ENCODE measurements around the gene LRRFIP2. TPM values are rescaled to one million over a fixed set of nuclear protein-coding genes. Genes with fewer than 3 reads are reported as not detected.
"Not testable (repeated sequence)": the region's sequence is repeated elsewhere in the genome, so short reads cannot be mapped to it uniquely, and the experiment has no call there.

LRRFIP2 gene
- polyA plus RNA-seq, 3 donors, result 37.6 to 43.2 (median 39.8) TPM

GRCh38 chr3:37098884-37099283 is 75.5 kb downstream of the LRRFIP2 start:
- DNase-seq (ENCODE audit: extremely low read depth in 1 of 11, low read depth in 9 of 11, low spot score in 4 of 11), result no peak

- no peak for DNase-seq (ENCODE audit: extremely low read depth in 1 of 11, low read depth in 9 of 11, low spot score in 4 of 11)
These were observed 76.6 kb downstream of the LRRFIP2 start for GRCh38 chr3:37097776-37098175.

DNA sequence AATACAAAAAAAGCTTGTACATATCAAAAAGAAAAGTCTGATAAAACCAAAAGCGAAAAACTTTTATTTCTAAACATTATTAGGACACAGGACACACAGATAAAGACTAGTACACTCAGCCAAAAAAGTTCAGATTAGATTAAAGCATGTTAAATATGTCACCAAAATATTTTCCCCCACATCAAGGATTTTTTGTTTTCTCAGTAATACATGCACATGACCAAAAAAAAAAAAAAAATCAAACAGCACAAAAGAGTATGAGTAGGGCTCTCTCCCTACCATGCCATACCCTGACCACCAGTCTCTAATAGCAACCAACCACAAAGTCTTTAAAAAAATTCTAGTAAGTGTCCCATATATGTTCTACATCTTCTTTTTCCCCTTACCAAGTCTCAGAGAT is 77.4 kb downstream of the LRRFIP2 start:
- no peak for DNase-seq (ENCODE audit: extremely low read depth in 1 of 11, low read depth in 9 of 11, low spot score in 4 of 11)

- peak in 1 of 11 donors; percentile 18 for DNase-seq (ENCODE audit: extremely low read depth in 1 of 11, low read depth in 9 of 11, low spot score in 4 of 11)
These were observed 78.1 kb downstream of the LRRFIP2 start for GRCh38 chr3:37096288-37096687.

DNA sequence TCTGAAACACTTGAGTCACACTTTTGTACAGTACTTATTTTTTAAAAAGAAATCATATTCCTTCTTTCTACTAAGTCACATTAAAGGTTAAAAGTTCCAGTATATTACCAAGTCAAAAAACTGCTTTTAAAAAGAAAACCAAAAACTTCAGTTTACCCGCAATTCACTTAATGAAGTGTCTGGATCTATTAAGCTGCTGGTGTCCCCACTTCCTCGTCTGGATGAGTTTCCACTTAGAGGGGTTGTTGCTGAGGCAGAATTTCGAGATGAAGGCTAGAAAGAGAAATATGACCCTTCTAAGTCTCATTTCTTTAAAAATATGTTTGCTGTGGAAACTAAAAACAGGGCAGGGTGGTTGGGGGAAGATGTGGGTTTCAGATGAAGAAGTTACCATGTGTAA is 79.7 kb downstream of the LRRFIP2 start:
- no peak for DNase-seq (ENCODE audit: extremely low read depth in 1 of 11, low read depth in 9 of 11, low spot score in 4 of 11)

GRCh38 chr3:37093481-37093880 is 80.9 kb downstream of the LRRFIP2 start:
- no peak for DNase-seq (ENCODE audit: extremely low read depth in 1 of 11, low read depth in 9 of 11, low spot score in 4 of 11)

- DNase-seq (ENCODE audit: extremely low read depth in 1 of 11, low read depth in 9 of 11, low spot score in 4 of 11), result no peak
These were observed 81.9 kb downstream of the LRRFIP2 start for GRCh38 chr3:37092484-37092883.

DNA sequence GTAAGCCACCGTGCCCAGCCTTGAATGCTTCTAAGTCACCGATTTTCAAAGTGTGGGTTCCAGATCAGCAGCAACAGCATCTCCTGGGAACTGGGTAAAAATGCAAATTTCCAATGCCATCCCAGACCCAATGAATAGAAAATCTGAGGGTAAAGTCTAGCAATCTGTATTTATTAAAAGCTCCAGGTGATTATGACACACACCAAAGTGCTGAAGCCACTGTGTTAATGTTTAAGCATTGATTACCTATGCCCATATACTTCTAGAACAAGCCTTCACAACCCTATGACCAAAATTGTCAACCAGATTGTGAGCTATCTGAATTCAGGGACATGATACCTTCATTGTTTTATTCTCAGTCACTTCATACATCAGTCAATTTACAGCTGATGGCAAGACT is 86.5 kb downstream of the LRRFIP2 start:
- no peak for DNase-seq (ENCODE audit: extremely low read depth in 1 of 11, low read depth in 9 of 11, low spot score in 4 of 11)

GRCh38 chr3:37086918-37087317 is 87.5 kb downstream of the LRRFIP2 start:
- no peak for DNase-seq (ENCODE audit: extremely low read depth in 1 of 11, low read depth in 9 of 11, low spot score in 4 of 11)

GRCh38 chr3:37082317-37082716 is 92.1 kb downstream of the LRRFIP2 start:
- DNase-seq (ENCODE audit: extremely low read depth in 1 of 11, low read depth in 9 of 11, low spot score in 4 of 11), result no peak

- no peak for DNase-seq (ENCODE audit: extremely low read depth in 1 of 11, low read depth in 9 of 11, low spot score in 4 of 11)
These were observed 98.4 kb downstream of the LRRFIP2 start for GRCh38 chr3:37075955-37076354.

GRCh38 chr3:37074178-37074577 is 100.2 kb downstream of the LRRFIP2 start:
- DNase-seq (ENCODE audit: extremely low read depth in 1 of 11, low read depth in 9 of 11, low spot score in 4 of 11), result no peak

GRCh38 chr3:37072892-37073291 is 101.5 kb downstream of the LRRFIP2 start:
- peak in 1 of 11 donors; percentile 6 for DNase-seq (ENCODE audit: extremely low read depth in 1 of 11, low read depth in 9 of 11, low spot score in 4 of 11)

GRCh38 chr3:37071921-37072320 is 102.5 kb downstream of the LRRFIP2 start:
- DNase-seq (ENCODE audit: extremely low read depth in 1 of 11, low read depth in 9 of 11, low spot score in 4 of 11), result no peak

DNA sequence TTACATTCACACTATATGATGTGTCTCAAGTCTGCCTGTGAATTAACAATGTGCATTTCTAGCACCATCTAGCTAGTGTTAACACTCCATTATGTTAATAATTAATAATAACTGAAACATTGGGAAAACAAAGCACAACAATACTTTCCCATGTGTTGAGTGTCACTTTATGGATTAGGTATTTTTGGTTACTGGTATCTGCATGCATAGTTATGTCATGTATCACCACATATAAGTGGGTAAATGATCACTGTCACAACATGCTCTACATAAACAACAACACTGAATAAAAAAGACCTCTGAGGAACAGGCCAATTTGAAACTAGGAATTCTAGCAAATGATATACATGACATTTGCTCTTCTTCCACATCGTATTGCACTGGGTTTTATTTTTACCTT is 106.4 kb downstream of the LRRFIP2 start:
- no peak for DNase-seq (ENCODE audit: extremely low read depth in 1 of 11, low read depth in 9 of 11, low spot score in 4 of 11)

DNA sequence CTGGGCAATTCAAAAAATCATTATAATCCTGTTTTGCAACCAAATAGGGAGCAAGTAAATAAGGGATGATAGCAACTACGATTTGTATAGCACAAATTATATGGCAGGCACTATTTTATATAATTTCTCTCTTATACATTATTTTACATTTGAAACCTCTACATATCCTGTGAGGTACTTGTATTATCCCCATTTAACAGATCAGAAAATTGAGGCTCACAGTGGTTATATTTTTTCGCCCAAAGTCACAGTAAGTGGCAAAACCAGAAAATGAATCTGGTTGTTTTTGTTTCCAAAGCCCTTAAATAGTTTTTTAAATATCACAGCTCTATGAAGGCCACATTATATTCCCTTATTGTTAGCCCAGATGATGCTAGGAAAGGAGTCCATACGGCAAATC is 106.8 kb downstream of the LRRFIP2 start:
- no peak for DNase-seq (ENCODE audit: extremely low read depth in 1 of 11, low read depth in 9 of 11, low spot score in 4 of 11)

GRCh38 chr3:37064747-37065146 is 109.6 kb downstream of the LRRFIP2 start:
- DNase-seq (ENCODE audit: extremely low read depth in 1 of 11, low read depth in 9 of 11, low spot score in 4 of 11), result no peak

DNA sequence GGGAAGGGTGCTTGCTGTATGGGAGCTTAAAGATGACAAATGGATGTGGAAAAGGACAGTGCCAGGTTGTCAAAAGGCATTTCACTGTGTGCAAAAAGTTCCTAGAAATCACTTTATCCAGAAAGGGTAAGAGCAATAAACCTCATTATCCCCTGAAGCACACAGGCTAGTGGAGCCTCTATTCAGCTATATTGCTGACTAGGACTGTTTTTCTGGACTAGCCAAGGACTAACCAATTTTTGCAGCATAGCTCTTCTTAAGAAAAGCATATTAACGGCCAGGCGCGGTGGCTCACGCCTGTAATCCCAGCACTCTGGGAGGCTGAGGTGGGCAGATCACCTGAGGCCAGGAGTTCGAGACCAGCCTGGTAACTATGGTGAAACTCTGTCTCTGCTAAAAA is 116.3 kb downstream of the LRRFIP2 start:
- DNase-seq (ENCODE audit: extremely low read depth in 1 of 11, low read depth in 9 of 11, low spot score in 4 of 11), result no peak

DNA sequence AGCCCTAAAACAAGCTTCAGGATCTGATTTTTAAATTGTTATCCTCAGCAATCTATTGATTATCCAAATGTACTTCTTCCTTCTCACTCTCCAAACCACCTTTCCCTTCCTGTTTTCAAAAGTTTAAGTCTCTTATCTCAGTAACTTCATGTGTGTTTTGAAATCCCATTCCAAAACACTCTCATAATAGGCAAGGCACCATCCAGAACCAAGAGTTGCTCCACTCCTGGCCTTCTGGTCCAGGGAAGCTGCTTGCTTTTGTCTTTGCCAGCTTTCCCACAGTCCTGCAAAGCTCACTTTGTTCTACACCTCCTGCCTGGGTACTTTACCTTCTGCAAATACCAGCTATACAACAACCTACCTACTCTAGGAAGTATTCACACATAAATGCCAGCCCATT is 117.6 kb downstream of the LRRFIP2 start:
- no peak for DNase-seq (ENCODE audit: extremely low read depth in 1 of 11, low read depth in 9 of 11, low spot score in 4 of 11)

GRCh38 chr3:37055077-37055476 is 119.3 kb downstream of the LRRFIP2 start:
- DNase-seq (ENCODE audit: extremely low read depth in 1 of 11, low read depth in 9 of 11, low spot score in 4 of 11), result not testable (repeated sequence)

DNA sequence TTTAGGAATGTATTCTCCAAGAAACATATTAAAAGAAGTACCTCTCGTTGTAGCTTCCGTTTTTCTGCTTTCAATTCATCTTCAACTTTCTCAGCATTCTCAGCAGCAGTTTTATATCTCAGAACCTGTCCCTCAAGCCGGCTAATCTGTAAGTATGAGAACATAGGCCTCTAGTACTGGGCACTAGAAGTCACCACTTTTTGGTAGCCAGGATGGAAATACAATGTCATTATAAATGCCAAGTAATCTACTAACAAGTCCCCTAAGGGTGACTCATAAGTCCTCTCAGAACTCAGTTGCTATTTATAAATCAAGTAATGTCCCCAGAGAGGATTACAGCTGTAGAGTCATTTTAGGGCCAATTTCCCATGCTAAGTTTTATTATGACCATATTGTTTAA is 120.0 kb downstream of the LRRFIP2 start:
- no peak for DNase-seq (ENCODE audit: extremely low read depth in 1 of 11, low read depth in 9 of 11, low spot score in 4 of 11)

GRCh38 chr3:37053753-37054152 is 120.6 kb downstream of the LRRFIP2 start:
- DNase-seq (ENCODE audit: extremely low read depth in 1 of 11, low read depth in 9 of 11, low spot score in 4 of 11), result no peak

Measured in renal cortex interstitium (tissue), 11 donors.